NT2/D1 (cell line): Measurements from ENCODE around the gene HS3ST1.

ENCODE experiments used
- SUZ12 ChIP-seq: IDR thresholded peaks from 2 replicates; pipeline ENCODE4 v1.6.1; 2011; ENCODE audit not compliant: insufficient read length, insufficient read depth; ENCODE audit errors: extremely low read depth
- ZNF274 ChIP-seq: IDR thresholded peaks from 2 replicates; pipeline ENCODE4 v1.6.1; 2011; ENCODE audit warnings: mild to moderate bottlenecking, low read depth, low read length

- TF ChIP-seq SUZ12 (no peak), ZNF274 (no peak)
These were observed 16.5 kb downstream of the HS3ST1 start for GRCh38 chr4:11412211-11412610.
